OCI-LY1 (cell line): ENCODE data around the gene RLN3.

ENCODE experiments used
- CTCF ChIP-seq: fragments of 200-600 bp; sonication (generic), shearing (Covaris generic); IDR thresholded peaks from 2 replicates; pipeline ENCODE4 v1.5.1; 2017; ENCODE audit warnings: mild to moderate bottlenecking, antibody characterized with exemption, low read length, moderate library complexity, mixed read lengths
- EZH2 ChIP-seq: fragments of 200-600 bp; sonication (generic), shearing (Covaris generic); IDR thresholded peaks from 2 replicates; pipeline ENCODE4 v1.8.0; 2017; ENCODE audit warnings: borderline replicate concordance, mixed run types, mild to moderate bottlenecking, antibody characterized with exemption, low read length, moderate library complexity, mixed read lengths

DNA sequence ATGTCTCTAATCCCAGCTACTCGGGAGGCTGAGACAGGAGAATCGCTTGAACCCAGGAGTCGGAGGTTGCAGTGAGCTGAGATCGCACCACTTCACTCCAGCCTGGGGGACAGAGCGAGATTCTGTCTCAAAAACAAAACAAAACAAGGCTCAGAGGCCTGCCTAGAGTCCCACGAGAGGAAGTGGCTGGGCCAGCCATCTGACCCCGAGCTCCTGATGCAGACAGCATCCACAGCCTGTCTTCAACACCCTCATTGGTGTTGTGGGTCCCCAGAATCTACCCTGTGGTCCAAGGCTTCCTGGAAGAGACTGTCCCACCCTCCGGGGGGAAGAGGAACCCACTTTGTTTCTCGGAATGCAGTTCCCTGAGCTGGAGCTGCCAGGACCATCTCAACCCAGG lies 46.5 kb upstream of the RLN3 start:
- TF ChIP-seq CTCF (no peak), EZH2 (no peak)
